ENCODE measurements around the gene DYTN.

Gene DYTN

DNA sequence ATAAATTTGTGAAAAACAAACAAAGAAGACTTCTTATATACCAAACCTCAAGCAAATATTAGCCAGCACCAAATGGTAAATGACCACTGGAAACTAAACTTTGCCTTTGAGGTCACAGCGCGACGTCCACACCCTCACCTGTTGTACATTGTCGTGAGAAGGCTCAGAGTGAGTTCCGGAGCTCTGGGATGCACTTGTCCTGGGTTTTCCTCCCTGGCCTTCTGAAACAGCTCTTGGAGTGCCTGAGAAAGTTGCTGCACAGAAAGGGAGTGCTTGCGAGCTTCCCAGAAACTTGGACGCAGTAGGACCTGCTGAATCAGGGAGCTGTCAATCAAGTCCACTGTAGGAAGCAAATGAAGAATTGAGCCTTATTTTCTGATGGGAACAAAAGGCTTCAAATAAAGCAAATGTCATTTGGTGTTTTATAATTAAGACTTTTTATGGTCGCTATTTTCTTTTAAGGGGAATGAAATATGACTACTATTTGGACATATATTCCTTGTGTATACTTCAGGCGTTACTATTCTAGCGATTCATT is 11.0 kb downstream of the DYTN start:
- H3K4me2 ChIP-seq = no peak overlapping the region
- no peak for TF ChIP-seq Cebpa-rat (IDR thresholded peaks at IDR 0.05)
- no peaks in the 10 kb centered on the region for H3K4me1 ChIP-seq

DNA sequence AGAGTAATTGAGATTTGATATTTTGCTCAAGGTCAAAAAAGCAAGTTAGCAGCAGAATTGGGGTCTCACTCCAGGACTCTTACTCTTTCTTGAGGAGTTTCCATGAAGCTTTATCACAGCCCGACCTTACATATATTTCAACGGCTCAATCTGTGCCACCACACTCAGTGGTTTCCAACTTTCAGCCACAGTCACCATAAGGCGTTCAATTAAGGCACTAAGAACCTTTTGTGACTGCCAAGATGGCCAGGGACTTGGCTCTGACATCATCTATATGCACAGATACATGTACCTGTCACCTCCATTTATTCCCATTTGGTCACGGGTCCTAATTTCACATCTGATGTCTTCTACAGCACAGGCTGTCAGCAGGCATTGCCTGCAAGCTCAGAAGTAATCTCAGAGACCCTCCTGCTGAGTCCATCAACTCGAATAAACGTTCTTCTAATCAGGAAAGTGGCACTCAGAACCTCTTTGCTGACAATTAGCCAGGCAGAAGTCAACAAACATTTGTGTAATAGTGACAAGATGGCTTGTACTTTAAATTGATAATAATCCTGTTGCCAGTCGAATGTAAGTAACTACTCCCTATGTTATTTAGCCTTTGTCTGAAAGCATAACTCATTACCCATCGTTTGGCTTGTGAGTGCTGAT is 16.1 kb downstream of the DYTN start:
- no peak for TF ChIP-seq Cebpa-rat (IDR thresholded peaks at IDR 0.05)
- Histone ChIP-seq H3K27me3 (no peaks in the 10 kb centered on the region; a peak in 1 of 22 replicates), H4K20me1 (no peaks in the 10 kb centered on the region), H3K4me1 (peaks cover 0 to 6% (median 0%) of the 10 kb centered on the region in 10 experiments; a peak in 3 of 20 replicates), H3K9ac (no peak overlapping the region), H3K4me2 (no peak overlapping the region), H3K4me3 (no peak overlapping the region), H3K27ac (no peak overlapping the region), H3K36me3 (no peaks in the 10 kb centered on the region), H3K9me3 (replicated peaks in 1 of 11) (no peaks in the 10 kb centered on the region)

More for the DNA sequence above, 11.0 kb downstream of the DYTN start:
- Histone ChIP-seq H4K20me1 (no peaks in the 10 kb centered on the region), H3K27me3 (peaks cover 0 to 11% (median 0%) of the 10 kb centered on the region in 11 experiments; a peak in 1 of 22 replicates), H3K27ac (no peak overlapping the region), H3K9ac (no peak overlapping the region), H3K4me3 (no peak overlapping the region), H3K9me3 (replicated peaks in 1 of 11) (no peaks in the 10 kb centered on the region), H3K36me3 (no peaks in the 10 kb centered on the region)

DNA sequence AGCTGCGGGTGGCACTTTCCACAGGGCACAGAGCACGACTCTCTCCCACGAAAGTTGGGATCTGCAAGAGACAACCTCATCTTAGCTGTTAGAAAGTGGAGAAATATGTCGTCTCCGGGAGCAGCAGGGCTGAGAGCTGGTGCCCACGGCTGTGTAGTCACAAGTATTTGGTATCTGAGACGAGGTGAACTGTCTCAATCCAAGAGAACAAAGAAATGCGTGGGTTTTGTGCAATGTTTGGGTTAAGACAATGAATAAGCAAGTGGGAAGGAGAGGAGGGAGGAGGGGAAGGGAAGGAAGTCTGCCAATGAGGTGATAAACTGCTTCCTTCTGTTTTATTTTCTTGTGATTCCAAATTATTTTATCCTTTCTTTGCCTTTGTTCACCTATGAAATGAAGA is 18.0 kb downstream of the DYTN start:
- Histone ChIP-seq H3K27me3 (no peaks in the 10 kb centered on the region), H3K9me3 (replicated peaks in 1 of 11) (no peaks in the 10 kb centered on the region), H3K9ac (no peak overlapping the region), H3K36me3 (no peaks in the 10 kb centered on the region), H3K4me1 (peaks cover 0 to 6% (median 0%) of the 10 kb centered on the region in 10 experiments; a peak in 3 of 20 replicates), H3K4me3 (no peak overlapping the region), H3K4me2 (peak overlapping the region in 5 of 11 experiments; percentile 16 to 49 (median 35); a peak in 7 of 22 replicates), H3K27ac (peak overlapping the region in 1 of 11 experiments; percentile 15; a peak in 1 of 22 replicates), H4K20me1 (no peaks in the 10 kb centered on the region)
- no peak for TF ChIP-seq Cebpa-rat (IDR thresholded peaks at IDR 0.05)

DNA sequence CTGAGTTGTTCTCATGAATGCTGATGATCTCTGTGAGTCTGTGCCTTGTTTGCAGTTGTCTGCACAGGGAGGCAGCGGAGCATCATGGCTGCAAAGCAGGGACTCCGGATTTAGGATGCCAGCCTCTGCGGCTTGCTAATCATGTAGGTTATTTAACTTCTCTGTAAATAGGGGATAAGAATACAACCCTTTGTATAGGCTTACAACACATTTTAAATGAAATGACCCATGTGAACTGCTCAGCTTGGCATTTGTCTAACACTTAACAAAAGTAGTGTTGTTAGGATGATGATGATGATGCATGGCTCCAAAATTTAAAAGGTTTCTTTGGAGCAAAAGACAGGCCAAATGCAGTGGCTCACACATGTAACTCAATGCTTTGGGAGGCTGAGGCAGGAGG is 19.4 kb downstream of the DYTN start:
- peaks cover 0 to 6% (median 0%) of the 10 kb centered on the region in 10 experiments; a peak in 3 of 20 replicates for H3K4me1 ChIP-seq
- H3K27ac ChIP-seq = no peak overlapping the region
- H3K27me3 ChIP-seq = no peaks in the 10 kb centered on the region
- no peaks in the 10 kb centered on the region for H3K36me3 ChIP-seq
- no peaks in the 10 kb centered on the region for H3K9me3 ChIP-seq (replicated peaks in 1 of 11)
- no peak overlapping the region for H3K9ac ChIP-seq
- H3K4me2 ChIP-seq = no peak overlapping the region
- H3K4me3 ChIP-seq = no peak overlapping the region
- TF ChIP-seq Cebpa-rat (IDR thresholded peaks at IDR 0.05) = no peak
- H4K20me1 ChIP-seq = no peaks in the 10 kb centered on the region

DNA sequence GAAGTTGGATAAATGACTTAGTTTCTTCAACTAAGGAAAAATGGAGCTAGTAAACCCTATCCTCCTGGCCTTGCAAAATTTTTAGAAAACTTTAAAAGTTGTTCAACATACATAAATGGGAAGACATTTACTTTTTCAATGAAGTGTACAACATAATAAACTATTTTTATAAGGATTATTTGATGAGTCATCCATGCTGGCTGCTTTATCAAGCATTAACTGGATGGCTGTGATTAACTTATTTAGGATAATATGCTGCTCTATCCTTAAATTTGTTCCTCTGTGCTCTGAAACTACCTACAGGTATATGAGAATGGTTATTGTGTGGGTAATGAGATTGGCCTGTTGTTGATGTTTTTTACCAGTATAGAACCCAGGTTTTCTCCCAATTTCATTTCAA is 21.3 kb downstream of the DYTN start:
- Histone ChIP-seq H3K27me3 (no peaks in the 10 kb centered on the region), H3K27ac (no peak overlapping the region), H3K4me1 (peaks cover 0 to 6% (median 0%) of the 10 kb centered on the region in 10 experiments; a peak in 3 of 20 replicates), H4K20me1 (no peaks in the 10 kb centered on the region), H3K36me3 (no peaks in the 10 kb centered on the region), H3K9ac (no peak overlapping the region), H3K9me3 (replicated peaks in 1 of 11) (no peaks in the 10 kb centered on the region), H3K4me3 (no peak overlapping the region), H3K4me2 (no peak overlapping the region)
- no peak for TF ChIP-seq Cebpa-rat (IDR thresholded peaks at IDR 0.05)

DNA sequence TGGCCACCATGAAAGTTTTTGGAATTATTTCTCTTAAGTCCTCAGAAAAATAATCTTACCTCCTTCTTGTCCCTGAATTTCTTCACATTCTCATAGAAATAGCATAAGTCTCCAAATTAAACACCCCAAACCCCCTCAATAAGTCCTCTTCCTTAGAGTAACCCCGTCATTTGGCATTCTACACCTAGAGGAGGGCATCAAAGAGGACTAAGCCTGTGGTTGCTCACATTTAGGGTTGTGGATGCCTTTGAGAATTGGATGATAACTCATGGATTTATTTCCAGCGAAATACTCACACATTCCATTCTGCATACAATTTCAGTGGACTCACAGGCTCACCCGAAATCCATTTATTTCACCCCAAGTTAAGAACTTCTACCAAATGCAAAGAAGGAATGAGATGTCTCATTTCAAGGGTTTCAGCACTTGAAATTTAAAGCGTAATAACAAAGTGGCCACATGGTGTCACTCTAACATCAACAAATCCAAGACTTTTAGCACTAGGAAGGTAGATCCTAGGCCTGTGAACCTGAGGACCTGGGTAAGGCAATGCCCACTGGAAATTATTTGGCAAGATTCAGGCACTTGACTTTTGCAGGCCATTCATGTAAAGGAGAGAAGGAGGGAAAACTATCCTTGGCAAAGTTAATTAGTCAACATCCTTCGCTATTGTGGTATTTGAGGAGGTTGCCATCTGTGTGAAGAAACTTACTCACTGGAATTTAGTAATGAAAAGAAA is 24.6 kb downstream of the DYTN start:
- Histone ChIP-seq H3K27ac (no peak overlapping the region), H3K27me3 (no peaks in the 10 kb centered on the region), H3K9me3 (replicated peaks in 1 of 11) (no peaks in the 10 kb centered on the region), H3K4me1 (no peaks in the 10 kb centered on the region; a peak in 1 of 20 replicates), H3K9ac (no peak overlapping the region), H3K4me3 (no peak overlapping the region), H3K36me3 (no peaks in the 10 kb centered on the region), H3K4me2 (no peak overlapping the region), H4K20me1 (no peaks in the 10 kb centered on the region)
- no peak for TF ChIP-seq Cebpa-rat (IDR thresholded peaks at IDR 0.05)

DNA sequence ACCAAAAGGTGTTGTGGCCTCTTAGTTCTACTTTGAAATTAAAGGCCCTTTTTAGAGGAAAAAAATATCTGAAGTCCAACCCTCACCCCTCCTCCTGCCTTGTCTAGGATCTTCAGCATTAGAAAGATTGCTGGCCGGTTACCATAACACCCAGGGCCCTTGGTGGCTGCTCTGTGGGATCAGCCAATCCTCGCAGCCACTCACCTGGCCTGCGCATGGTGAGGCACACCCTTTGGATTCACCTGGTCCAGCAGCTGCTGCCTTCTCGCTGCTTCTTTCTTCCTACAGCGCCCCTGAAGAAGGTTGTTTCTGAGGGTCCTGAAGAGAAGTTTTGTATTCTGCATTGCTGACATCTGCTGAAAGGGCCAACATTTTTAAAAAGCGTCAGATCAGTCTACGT is 25.2 kb downstream of the DYTN start:
- no peak for TF ChIP-seq Cebpa-rat (IDR thresholded peaks at IDR 0.05)
- no peaks in the 10 kb centered on the region; a peak in 1 of 20 replicates for H3K4me1 ChIP-seq
- H3K9ac ChIP-seq = no peak overlapping the region
- H4K20me1 ChIP-seq = no peaks in the 10 kb centered on the region
- no peak overlapping the region for H3K4me2 ChIP-seq
- no peaks in the 10 kb centered on the region for H3K9me3 ChIP-seq (replicated peaks in 1 of 11)
- H3K4me3 ChIP-seq = no peak overlapping the region
- H3K27ac ChIP-seq = no peak overlapping the region
- no peaks in the 10 kb centered on the region for H3K36me3 ChIP-seq
- H3K27me3 ChIP-seq = no peaks in the 10 kb centered on the region

DNA sequence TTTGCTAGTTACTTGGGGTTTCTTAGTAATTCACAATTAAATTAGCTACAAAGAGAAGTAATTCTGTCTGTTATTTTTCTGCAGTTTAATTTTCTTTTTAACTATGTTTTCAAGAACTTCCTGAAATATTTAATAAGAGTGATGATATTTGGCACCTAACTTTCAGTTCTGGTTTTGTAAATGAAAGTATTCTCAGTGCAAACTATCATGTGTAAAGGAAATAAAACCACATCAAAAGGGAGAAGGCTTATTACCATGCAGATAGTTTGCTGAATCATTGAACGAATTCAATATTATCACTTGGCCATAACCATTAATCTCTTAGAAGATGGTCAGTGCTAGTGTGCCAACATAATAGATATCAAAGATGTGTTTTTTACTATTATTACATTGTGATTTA is 29.2 kb downstream of the DYTN start:
- no peak overlapping the region for H3K27ac ChIP-seq
- no peaks in the 10 kb centered on the region; a peak in 1 of 20 replicates for H3K4me1 ChIP-seq

DNA sequence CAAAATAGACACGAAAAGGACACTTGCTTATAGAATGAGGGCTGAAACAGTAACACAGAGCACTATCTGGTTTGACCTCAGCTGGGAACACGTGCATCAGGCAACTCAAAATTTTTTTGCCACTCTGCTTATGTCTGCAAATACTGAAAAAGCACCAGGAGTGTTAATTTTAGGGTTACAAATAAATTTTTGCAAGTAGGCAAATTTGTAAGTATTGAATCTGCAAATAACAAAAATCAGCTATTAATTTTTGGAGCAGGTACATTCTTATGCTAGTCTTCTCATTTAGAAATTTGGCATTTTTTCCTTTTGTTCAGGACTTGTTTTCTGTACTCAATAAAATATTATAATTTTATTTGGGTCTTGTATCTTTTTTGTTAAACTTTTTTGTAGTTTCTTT is 29.7 kb downstream of the DYTN start:
- H3K4me1 ChIP-seq = no peaks in the 10 kb centered on the region; a peak in 1 of 20 replicates
- H3K9me3 ChIP-seq (replicated peaks in 1 of 11) = no peaks in the 10 kb centered on the region
- H4K20me1 ChIP-seq = no peaks in the 10 kb centered on the region
- H3K9ac ChIP-seq = no peak overlapping the region
- H3K27ac ChIP-seq = no peak overlapping the region
- no peaks in the 10 kb centered on the region for H3K36me3 ChIP-seq
- no peak for TF ChIP-seq Cebpa-rat (IDR thresholded peaks at IDR 0.05)
- H3K4me2 ChIP-seq = no peak overlapping the region
- no peak overlapping the region for H3K4me3 ChIP-seq
- no peaks in the 10 kb centered on the region for H3K27me3 ChIP-seq

More for the DNA sequence above, 29.2 kb downstream of the DYTN start:
- no peak overlapping the region for H3K9ac ChIP-seq
- no peak overlapping the region for H3K4me3 ChIP-seq
- H3K36me3 ChIP-seq = no peaks in the 10 kb centered on the region
- no peak overlapping the region for H3K4me2 ChIP-seq
- TF ChIP-seq Cebpa-rat (IDR thresholded peaks at IDR 0.05) = no peak
- H4K20me1 ChIP-seq = no peaks in the 10 kb centered on the region
- H3K9me3 ChIP-seq (replicated peaks in 1 of 11) = no peaks in the 10 kb centered on the region
- H3K27me3 ChIP-seq = no peaks in the 10 kb centered on the region

Measured in BLaER1 treated with 17β-estradiol and CSF1 and Interleukin-3, amounts not matched to agents 10 nM and 100 nM (cell line).